ENCODE data around the gene KCNG2. TPM values are rescaled to one million over a fixed set of nuclear protein-coding genes. Genes with fewer than 3 reads are reported as not detected.

Gene KCNG2
- total and polyA plus RNA-seq, 2 of the 8 experiments (the other 6 are each of a cell fraction or from before 2014, with no cell fraction given), result 0.19 to 0.74 TPM

DNA sequence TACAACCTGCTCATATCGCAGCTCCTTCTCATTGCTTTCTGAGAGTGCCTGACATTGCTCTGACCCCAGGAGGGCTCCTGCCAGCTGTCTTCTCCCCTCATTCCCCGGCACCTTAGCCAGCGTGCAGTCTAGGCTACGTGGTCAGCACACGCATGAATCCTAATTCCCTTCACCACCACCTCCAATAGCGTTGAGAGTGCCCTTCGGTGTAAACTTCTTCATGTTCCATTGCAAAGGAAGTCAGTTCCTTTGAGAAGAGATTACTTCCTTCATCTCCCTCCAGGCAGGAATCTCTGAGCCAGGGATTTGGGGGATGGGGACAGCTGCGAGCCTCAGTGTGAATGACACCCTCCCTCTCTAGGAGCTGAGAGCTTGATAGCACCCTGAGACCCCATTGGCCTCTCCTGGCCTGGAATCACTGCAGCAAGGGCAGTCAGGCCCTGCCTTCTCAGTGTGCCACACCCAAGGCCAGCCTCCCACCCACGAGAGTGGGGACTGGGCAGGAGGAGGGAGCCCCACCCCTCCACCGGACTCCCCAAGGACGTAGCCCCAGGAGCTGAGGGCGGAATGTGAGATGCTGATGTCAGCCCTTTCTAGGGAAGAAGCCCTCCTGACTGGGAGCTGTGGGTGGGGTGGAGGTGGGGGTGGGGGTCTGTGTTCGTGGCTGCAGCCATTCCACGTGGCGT is 100.3 kb downstream of the KCNG2 start (continued):
- TF ChIP-seq, protein P1, sequence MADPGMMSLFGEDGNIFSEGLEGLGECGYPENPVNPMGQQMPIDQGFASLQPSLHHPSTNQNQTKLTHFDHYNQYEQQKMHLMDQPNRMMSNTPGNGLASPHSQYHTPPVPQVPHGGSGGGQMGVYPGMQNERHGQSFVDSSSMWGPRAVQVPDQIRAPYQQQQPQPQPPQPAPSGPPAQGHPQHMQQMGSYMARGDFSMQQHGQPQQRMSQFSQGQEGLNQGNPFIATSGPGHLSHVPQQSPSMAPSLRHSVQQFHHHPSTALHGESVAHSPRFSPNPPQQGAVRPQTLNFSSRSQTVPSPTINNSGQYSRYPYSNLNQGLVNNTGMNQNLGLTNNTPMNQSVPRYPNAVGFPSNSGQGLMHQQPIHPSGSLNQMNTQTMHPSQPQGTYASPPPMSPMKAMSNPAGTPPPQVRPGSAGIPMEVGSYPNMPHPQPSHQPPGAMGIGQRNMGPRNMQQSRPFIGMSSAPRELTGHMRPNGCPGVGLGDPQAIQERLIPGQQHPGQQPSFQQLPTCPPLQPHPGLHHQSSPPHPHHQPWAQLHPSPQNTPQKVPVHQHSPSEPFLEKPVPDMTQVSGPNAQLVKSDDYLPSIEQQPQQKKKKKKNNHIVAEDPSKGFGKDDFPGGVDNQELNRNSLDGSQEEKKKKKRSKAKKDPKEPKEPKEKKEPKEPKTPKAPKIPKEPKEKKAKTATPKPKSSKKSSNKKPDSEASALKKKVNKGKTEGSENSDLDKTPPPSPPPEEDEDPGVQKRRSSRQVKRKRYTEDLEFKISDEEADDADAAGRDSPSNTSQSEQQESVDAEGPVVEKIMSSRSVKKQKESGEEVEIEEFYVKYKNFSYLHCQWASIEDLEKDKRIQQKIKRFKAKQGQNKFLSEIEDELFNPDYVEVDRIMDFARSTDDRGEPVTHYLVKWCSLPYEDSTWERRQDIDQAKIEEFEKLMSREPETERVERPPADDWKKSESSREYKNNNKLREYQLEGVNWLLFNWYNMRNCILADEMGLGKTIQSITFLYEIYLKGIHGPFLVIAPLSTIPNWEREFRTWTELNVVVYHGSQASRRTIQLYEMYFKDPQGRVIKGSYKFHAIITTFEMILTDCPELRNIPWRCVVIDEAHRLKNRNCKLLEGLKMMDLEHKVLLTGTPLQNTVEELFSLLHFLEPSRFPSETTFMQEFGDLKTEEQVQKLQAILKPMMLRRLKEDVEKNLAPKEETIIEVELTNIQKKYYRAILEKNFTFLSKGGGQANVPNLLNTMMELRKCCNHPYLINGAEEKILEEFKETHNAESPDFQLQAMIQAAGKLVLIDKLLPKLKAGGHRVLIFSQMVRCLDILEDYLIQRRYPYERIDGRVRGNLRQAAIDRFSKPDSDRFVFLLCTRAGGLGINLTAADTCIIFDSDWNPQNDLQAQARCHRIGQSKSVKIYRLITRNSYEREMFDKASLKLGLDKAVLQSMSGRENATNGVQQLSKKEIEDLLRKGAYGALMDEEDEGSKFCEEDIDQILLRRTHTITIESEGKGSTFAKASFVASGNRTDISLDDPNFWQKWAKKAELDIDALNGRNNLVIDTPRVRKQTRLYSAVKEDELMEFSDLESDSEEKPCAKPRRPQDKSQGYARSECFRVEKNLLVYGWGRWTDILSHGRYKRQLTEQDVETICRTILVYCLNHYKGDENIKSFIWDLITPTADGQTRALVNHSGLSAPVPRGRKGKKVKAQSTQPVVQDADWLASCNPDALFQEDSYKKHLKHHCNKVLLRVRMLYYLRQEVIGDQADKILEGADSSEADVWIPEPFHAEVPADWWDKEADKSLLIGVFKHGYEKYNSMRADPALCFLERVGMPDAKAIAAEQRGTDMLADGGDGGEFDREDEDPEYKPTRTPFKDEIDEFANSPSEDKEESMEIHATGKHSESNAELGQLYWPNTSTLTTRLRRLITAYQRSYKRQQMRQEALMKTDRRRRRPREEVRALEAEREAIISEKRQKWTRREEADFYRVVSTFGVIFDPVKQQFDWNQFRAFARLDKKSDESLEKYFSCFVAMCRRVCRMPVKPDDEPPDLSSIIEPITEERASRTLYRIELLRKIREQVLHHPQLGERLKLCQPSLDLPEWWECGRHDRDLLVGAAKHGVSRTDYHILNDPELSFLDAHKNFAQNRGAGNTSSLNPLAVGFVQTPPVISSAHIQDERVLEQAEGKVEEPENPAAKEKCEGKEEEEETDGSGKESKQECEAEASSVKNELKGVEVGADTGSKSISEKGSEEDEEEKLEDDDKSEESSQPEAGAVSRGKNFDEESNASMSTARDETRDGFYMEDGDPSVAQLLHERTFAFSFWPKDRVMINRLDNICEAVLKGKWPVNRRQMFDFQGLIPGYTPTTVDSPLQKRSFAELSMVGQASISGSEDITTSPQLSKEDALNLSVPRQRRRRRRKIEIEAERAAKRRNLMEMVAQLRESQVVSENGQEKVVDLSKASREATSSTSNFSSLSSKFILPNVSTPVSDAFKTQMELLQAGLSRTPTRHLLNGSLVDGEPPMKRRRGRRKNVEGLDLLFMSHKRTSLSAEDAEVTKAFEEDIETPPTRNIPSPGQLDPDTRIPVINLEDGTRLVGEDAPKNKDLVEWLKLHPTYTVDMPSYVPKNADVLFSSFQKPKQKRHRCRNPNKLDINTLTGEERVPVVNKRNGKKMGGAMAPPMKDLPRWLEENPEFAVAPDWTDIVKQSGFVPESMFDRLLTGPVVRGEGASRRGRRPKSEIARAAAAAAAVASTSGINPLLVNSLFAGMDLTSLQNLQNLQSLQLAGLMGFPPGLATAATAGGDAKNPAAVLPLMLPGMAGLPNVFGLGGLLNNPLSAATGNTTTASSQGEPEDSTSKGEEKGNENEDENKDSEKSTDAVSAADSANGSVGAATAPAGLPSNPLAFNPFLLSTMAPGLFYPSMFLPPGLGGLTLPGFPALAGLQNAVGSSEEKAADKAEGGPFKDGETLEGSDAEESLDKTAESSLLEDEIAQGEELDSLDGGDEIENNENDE (IDR thresholded peaks at IDR 0.05; ENCODE audit: insufficient replicate concordance, low read length), result no peak
- TF ChIP-seq, protein P2, sequence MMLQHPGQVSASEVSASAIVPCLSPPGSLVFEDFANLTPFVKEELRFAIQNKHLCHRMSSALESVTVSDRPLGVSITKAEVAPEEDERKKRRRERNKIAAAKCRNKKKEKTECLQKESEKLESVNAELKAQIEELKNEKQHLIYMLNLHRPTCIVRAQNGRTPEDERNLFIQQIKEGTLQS (IDR thresholded peaks at IDR 0.05; ENCODE audit: insufficient read depth, low read depth, low read length), result no peak
- TF ChIP-seq CTBP2 (IDR thresholded peaks at IDR 0.05; ENCODE audit: borderline replicate concordance, insufficient read depth, insufficient read length, low read length) (no peak), POLR2AphosphoS5 (IDR thresholded peaks at IDR 0.05; ENCODE audit: low read depth, low read length) (no peak), EZH2 (IDR thresholded peaks at IDR 0.05; ENCODE audit: low read depth, low read length, severe bottlenecking) (no peak), CHD2 (IDR thresholded peaks at IDR 0.05; ENCODE audit: low read length) (no peak)
- TF ChIP-seq, protein P3, sequence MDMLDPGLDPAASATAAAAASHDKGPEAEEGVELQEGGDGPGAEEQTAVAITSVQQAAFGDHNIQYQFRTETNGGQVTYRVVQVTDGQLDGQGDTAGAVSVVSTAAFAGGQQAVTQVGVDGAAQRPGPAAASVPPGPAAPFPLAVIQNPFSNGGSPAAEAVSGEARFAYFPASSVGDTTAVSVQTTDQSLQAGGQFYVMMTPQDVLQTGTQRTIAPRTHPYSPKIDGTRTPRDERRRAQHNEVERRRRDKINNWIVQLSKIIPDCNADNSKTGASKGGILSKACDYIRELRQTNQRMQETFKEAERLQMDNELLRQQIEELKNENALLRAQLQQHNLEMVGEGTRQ (IDR thresholded peaks at IDR 0.05; ENCODE audit: low read length), result no peak

Data from H1 (cell line).